ENCODE data around the gene DPM1.

Gene DPM1

DNA sequence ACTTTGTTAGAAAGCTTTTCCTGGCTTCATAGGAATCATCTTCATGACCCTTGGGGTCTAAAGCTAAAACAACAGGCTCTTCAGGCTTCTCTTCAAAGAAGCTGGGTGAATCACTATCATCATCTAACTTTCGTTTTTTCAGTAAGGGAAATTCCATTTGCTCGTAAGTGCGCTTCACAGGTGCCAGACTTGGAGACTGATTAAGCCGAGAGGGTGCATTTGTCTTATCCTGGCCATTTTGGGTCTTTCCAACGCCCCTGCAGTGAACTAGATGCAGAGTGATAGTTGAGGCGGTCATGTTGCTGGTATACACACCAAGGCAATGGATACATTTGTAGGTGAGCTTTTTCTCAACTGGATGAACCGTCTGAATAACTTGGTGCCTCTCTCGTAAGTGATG is 65.9 kb downstream of the DPM1 start:
- DNase-seq: no peak

DNA sequence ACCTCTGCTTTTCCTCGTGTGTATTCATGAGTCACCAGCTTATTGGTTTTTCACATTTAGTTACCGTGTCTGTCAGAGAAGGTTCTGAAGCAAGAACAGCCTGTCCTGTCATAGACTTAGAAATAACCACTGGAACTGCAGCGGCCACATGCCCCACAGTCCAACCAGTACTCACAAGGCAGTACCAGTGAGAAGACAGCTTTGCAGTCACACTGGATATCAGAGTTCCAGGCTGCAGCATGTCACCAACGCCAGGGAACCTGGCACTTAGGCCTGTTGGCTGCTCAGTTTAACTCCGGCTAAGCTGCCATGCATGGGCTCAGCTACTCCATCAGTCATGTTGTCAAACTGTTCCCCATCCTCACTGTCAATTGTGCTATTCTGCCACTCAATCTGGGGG is 67.2 kb downstream of the DPM1 start:
- no peak for DNase-seq

DNA sequence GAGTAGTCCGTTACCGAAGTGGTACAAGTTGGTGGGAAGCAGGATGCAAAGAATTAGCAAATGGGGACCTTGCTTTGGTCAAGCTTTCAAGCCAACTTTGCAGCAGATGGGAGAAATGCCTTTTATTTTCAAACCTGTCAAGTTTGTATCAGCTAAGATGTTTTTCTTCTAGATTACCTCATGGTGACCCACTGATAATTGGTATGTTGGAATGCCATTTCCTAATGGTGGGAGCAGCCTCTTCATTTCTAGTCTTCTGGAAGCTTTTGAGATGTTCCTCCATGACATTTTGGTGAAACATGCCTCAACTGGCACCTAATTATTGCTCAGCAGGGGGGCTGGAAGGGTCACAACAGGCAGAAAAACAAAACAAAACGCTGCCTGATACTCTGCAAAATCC is 70.8 kb downstream of the DPM1 start:
- DNase-seq: no peak

DNA sequence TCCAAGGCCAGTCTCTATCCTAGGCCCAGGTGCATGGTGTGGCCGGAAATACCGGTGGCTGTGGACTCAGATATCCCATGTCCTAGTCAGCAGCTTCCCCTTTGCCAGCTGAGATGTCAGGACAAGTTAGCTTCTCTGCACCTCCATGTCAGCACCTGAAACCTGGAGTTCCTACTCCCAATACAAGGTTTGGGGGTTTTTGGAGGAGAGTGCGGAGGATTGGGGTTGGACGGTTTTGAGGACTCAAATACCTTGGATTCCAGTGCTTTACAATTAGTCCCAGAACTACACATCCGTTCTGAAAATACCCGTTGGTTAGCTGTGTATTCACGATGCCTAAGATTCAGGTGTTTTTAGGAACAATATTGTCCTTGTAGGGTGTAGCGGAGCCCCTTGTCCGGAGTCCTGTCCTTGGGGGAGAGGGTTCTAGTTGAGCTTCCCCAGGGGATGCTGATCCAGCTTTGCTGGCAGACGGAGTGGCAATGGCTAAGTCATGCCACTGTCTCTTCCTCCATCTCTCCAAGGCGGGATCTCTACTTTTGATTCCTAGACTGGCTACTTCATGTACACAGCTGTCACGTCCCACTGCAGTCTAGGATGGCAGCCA is 72.0 kb downstream of the DPM1 start:
- no peak for DNase-seq

DNA sequence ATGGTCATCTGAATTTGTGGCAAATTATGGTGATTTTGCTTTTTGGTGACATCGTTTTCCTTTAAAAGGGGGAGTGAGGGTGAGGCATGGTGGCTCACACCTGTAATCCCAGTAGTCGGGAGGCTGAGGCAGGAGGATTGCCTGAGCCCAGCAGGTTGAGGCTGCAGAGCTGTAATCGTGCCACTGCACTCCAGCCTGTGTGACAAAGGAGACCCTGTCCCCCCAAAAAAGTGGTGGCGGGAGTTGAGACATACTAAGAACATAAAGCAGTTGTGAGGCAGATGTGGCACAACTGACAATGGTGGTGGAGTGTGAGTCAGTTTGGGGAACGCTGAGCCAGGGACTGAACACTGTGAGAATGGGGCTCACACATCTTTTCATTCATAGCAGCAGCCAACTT is 72.6 kb downstream of the DPM1 start:
- DNase-seq: no peak

DNA sequence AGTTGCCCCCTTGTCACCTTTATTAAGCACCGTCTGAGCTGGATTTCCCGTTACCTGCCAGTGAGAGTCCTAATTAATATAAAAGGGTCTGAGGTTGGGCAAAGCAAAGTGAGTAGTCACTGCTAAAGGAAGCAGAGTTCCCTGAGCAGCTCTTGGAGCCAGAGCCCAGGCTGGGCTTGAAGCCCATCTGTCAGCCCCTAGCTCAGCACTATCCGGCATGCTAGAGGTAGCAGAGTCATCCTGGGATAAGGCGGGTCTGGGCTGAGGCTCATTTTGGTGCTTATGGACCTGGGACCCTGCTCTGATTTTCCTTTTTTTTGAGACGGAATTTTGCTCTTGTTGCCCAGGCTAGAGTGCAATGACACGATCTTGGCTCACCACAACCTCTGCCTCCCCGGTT is 73.3 kb downstream of the DPM1 start:
- DNase-seq: no peak
